NCI-H1105 treated with DMSO at 0.1 percent for 48 hours (cell line): ENCODE data around the gene IL17RC.
A peak's percentile ranks its signal among the peaks of the same experiment; 100 is the strongest.
"Not testable (repeated sequence)": the region's sequence is repeated elsewhere in the genome, so short reads cannot be mapped to it uniquely, and the experiment has no call there.

Experiments
- DNase-seq: peaks from one replicate; lab custom pipeline; 2025; lab: John Stamatoyannopoulos, UW

IL17RC gene

GRCh38 chr3:9895715-9896114 lies 21.2 kb upstream of the IL17RC start:
- DNase-seq, result not testable (repeated sequence)

GRCh38 chr3:9896755-9897407 lies 20.0 kb upstream of the IL17RC start:
- DNase-seq, result not testable (repeated sequence)

GRCh38 chr3:9897408-9898372 lies 19.2 kb upstream of the IL17RC start:
- peak; percentile 20 for DNase-seq

- no peak for DNase-seq
These were observed 18.2 kb upstream of the IL17RC start for GRCh38 chr3:9898467-9899241.

DNA sequence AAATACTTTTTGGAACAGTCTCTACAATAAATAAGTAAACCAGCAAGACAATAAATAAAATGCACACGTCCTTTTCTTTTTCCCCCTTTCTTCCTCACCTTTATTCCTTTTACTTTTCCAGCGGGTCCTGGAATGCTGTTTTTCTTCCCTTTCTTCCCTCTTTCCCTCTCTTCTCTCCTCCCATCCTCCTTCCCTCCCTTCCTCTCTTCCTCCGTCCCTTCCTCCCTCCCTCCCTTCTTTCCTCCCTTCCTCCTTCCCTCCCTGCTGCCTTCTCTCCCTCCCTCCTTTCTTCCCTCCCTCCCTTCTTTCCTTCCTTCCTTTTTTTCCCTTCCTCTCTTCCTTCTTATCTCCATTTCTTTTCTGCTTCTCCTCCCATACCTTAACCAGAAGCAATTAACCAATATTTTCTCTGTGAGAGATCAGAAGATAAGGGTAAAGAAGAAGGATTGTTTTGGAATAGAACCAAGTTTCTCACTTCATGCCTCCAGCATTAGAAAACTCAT lies 17.6 kb upstream of the IL17RC start:
- DNase-seq, result no peak

- DNase-seq, result not testable (repeated sequence)
These were observed 15.9 kb upstream of the IL17RC start for GRCh38 chr3:9900965-9901415.

GRCh38 chr3:9901967-9902366 lies 14.9 kb upstream of the IL17RC start:
- DNase-seq, result no peak

DNA sequence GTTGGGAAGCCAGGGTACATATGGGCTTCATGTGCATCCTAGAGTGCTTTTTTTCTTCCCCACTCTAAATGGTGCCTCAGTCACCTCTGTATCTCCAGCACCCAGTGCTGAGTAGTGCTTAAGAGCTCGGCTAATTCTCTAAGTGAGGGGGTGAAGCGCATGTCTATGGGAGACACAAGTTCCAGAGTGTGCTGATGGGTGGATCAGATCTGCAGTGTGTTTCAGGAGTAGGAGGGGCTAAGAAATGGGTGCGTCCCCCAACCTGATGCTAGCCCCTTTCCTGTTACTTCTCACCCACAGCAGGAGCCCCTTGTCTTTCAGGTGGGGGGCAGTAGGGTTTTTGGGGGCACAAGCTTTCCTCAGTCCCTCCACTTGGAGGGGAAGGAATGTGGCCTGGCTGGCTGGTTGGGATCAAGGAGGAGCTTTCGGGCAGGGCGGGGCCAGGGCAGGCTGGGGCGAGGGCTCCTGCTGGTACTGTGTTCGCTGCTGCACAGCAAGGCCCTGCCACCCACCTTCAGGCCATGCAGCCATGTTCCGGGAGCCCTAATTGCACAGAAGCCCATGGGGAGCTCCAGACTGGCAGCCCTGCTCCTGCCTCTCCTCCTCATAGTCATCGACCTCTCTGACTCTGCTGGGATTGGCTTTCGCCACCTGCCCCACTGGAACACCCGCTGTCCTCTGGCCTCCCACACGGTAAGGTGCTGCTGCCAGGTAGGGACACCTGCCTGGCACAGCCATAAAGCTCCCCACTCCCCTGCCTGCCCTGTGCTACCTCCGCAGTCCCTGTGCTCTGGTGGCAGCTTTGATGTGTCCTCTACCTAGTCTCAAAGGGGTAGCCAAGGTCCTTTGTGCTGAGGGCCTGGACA lies 14.3 kb upstream of the IL17RC start, which contains the start of gene IL17RE:
TSS of gene IL17RE (plus strand) at position 477 of the 866 bp plus-strand sequence. CDS start at position 562, 85 bp downstream.
- no peak for DNase-seq

DNA sequence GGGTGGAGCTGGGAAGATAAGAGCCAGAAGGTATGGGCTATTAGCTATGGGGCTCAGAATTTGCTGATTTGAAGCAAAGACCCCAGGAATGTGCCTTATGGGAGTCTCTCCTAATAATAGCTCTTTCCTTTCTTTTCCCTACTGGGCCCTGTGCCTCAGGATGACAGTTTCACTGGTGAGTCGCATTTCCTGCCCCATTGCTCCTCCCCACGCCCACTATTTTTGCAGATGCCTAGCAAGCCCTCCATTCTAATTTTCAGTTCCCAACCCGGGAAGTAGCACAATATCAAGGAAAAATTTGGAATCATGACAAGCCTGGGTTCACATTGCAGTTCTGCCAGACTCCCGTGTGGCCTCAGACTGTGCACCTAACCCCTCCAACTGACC lies 13.7 kb upstream of the IL17RC start:
- no peak for DNase-seq

- DNase-seq, result no peak
These were observed 13.0 kb upstream of the IL17RC start for GRCh38 chr3:9903904-9904303.

DNA sequence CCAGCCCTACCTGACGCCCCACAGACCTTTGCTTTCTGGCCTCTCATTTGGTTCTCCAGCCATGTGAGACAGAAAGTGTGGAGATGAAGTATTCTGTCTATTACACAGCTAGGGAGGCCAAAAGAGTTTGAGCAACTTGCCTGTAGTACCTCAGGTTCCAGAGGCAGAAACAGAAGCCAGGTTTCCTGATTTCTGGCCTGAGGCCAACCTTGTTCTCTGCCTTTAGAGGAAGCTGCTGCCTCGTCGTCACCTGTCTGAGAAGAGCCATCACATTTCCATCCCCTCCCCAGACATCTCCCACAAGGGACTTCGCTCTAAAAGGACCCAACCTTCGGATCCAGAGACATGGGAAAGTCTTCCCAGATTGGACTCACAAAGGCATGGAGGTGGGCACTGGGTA lies 10.4 kb upstream of the IL17RC start:
- no peak for DNase-seq

DNA sequence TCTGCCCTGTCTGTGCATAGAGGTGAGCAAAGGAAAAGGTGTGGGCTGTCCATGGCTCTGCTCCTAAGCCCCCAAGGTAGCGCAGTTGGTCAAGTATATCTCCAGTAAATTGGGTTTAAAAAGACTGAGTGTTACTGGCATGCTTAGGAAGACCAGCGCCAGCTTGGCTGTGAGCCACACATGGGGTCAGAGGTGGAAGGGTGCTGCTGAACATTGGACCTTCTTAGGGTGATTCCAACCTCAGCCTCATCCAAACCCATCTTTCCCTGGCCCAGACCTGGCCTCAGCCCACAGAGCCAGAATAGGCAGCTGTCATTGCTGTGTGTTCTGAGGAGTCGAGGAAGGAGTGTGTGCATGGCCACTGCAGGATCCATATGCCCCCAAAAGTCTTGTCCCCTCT lies 8.6 kb upstream of the IL17RC start:
- no peak for DNase-seq

- DNase-seq, result no peak
These were observed 7.5 kb upstream of the IL17RC start for GRCh38 chr3:9909221-9910013.

GRCh38 chr3:9911863-9912262 lies 5.0 kb upstream of the IL17RC start:
- DNase-seq, result no peak

- no peak for DNase-seq
These were observed 4.5 kb upstream of the IL17RC start for GRCh38 chr3:9912294-9912935.

GRCh38 chr3:9913601-9914000 lies 3.3 kb upstream of the IL17RC start:
- DNase-seq, result no peak

GRCh38 chr3:9914011-9914410 lies 2.9 kb upstream of the IL17RC start:
- no peak for DNase-seq

GRCh38 chr3:9914559-9915253 lies 2.2 kb upstream of the IL17RC start:
- peak; percentile 23 for DNase-seq
